Measurements from ENCODE around the gene ERN1. TPM values are rescaled to one million over a fixed set of nuclear protein-coding genes. Genes with fewer than 3 reads are reported as not detected.

Gene ERN1
- total RNA-seq, 1 donor from 2014 or later = 6.3 TPM

GRCh38 chr17:64164596-64165285 lies 34.8 kb upstream of the ERN1 start:
- DNase-seq (ENCODE audit: low read depth) = no peak
- TF ChIP-seq CTCF (conservative IDR thresholded peaks at IDR 0.05; ENCODE audit: low read depth, low read length) = no peak
- H3K4me3 ChIP-seq (ENCODE audit: low read depth, low read length) = no peak overlapping the region

GRCh38 chr17:64163468-64163867 lies 33.5 kb upstream of the ERN1 start:
- no peak for DNase-seq (ENCODE audit: low read depth)
- H3K4me3 ChIP-seq (ENCODE audit: low read depth, low read length) = no peak overlapping the region
- no peak for TF ChIP-seq CTCF (conservative IDR thresholded peaks at IDR 0.05; ENCODE audit: low read depth, low read length)

- no peak overlapping the region for H3K4me3 ChIP-seq (ENCODE audit: low read depth, low read length)
- DNase-seq (ENCODE audit: low read depth) = no peak
- no peak for TF ChIP-seq CTCF (conservative IDR thresholded peaks at IDR 0.05; ENCODE audit: low read depth, low read length)
Observed at GRCh38 chr17:64162554-64162953, 32.6 kb upstream of the ERN1 start.

- no peak for DNase-seq (ENCODE audit: low read depth)
- no peak for TF ChIP-seq CTCF (conservative IDR thresholded peaks at IDR 0.05; ENCODE audit: low read depth, low read length)
Observed at GRCh38 chr17:64161380-64162176, 31.6 kb upstream of the ERN1 start.

GRCh38 chr17:64160378-64160777 lies 30.4 kb upstream of the ERN1 start:
- no peak overlapping the region for H3K4me3 ChIP-seq (ENCODE audit: low read depth, low read length)
- TF ChIP-seq CTCF (conservative IDR thresholded peaks at IDR 0.05; ENCODE audit: low read depth, low read length) = no peak
- DNase-seq (ENCODE audit: low read depth) = no peak

More at GRCh38 chr17:64161380-64162176, 31.6 kb upstream of the ERN1 start:
- no peak overlapping the region for H3K4me3 ChIP-seq (ENCODE audit: low read depth, low read length)

GRCh38 chr17:64158831-64159590 lies 29.1 kb upstream of the ERN1 start:
- H3K4me3 ChIP-seq (ENCODE audit: low read depth, low read length) = no peak overlapping the region
- no peak for DNase-seq (ENCODE audit: low read depth)
- no peak for TF ChIP-seq CTCF (conservative IDR thresholded peaks at IDR 0.05; ENCODE audit: low read depth, low read length)

Measured in epithelial cell of proximal tubule (primary cell).